ENCODE data around the gene GPI.
"Not testable (repeated sequence)": the region's sequence is repeated elsewhere in the genome, so short reads cannot be mapped to it uniquely, and the experiment has no call there.

GRCh38 chr19:34331596-34331995 lies 33.4 kb upstream of the GPI start:
- not testable (repeated sequence) for TF ChIP-seq CTCF (IDR thresholded peaks at IDR 0.05; ENCODE audit: insufficient read depth, low read length); POLR2AphosphoS5 (IDR thresholded peaks at IDR 0.05; ENCODE audit: low read depth)
